Transverse colon (tissue), 4 donors: Measurements from ENCODE around the gene NDUFAF4.

Experiments
- POLR2AphosphoS5 ChIP-seq, 3 donors: sonication (generic); formaldehyde crosslinking; IDR thresholded peaks; one replicate each; pipeline ENCODE4 v1.6.1; 2016; ENCODE audit warnings: antibody characterized with exemption in 3 of 3
- TF ChIP-seq, protein P1 (sequence below), 5 experiments: fragments of 200-600 bp in 3 of 5; fragments of 450-650 bp in 2 of 5; sonication (generic) in 3 of 5; IDR thresholded peaks; 1 replicate in 2 of 5; 2 replicates in 3 of 5; pipeline ENCODE4 v1.5.1; 2016 to 2017; ENCODE audit warnings: antibody characterized with exemption in 5 of 5, inconsistent platforms in 3 of 5, mild to moderate bottlenecking in 2 of 5, moderate library complexity in 1 of 5

DNA sequence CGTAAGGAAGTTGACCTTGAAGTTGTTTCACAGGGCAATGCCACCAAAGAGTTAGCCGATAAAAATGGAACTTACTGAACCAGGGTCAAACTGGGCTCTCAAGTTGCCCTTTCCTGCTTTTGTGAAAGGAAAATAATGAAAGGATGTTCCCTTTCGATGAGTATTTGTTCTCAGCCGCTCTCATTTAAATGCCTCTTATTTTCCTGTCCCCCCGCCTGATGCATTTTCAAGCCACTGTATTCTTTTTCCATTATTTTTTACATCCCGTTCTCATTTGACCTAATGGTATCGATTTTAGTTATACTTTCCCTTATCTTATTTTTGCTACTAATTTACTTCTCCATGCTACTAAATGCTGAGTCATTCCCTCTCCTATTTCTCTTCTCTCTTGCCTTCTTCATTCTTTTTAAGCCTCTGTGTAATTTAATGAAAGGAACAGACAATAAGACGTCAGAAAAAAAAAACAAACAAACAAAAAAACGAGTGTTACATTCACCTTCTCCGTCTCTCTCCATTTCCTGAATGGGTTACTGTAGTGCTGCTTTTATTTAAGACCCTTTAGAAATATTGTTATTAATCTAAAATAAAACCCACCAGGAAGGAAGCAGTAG is 655 bp upstream of the NDUFAF4 start:
- TF ChIP-seq, protein P1, sequence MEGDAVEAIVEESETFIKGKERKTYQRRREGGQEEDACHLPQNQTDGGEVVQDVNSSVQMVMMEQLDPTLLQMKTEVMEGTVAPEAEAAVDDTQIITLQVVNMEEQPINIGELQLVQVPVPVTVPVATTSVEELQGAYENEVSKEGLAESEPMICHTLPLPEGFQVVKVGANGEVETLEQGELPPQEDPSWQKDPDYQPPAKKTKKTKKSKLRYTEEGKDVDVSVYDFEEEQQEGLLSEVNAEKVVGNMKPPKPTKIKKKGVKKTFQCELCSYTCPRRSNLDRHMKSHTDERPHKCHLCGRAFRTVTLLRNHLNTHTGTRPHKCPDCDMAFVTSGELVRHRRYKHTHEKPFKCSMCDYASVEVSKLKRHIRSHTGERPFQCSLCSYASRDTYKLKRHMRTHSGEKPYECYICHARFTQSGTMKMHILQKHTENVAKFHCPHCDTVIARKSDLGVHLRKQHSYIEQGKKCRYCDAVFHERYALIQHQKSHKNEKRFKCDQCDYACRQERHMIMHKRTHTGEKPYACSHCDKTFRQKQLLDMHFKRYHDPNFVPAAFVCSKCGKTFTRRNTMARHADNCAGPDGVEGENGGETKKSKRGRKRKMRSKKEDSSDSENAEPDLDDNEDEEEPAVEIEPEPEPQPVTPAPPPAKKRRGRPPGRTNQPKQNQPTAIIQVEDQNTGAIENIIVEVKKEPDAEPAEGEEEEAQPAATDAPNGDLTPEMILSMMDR (IDR thresholded peaks at IDR 0.05): no peak
- TF ChIP-seq POLR2AphosphoS5 (IDR thresholded peaks at IDR 0.05): no peak
